ENCODE data around the gene WNT1.

WNT1 gene

GRCh38 chr12:48956279-48957140 is 21.6 kb upstream of the WNT1 start:
- peak; percentile 93 for DNase-seq (ENCODE audit: low read depth, low spot score)
- Histone ChIP-seq H3K9ac (ENCODE audit: insufficient read length) (peak overlapping the region; percentile 88), H3K36me3 (ENCODE audit: insufficient read depth, low read length) (peaks cover 35% of the 10 kb centered on the region), H3K27ac (peak overlapping the region; percentile 64), H3K9me3 (ENCODE audit: low read depth, low read length) (no peaks in the 10 kb centered on the region), H3K4me3 (peak overlapping the region; percentile 95)
- TF ChIP-seq POLR2AphosphoS5 (IDR thresholded peaks at IDR 0.05; ENCODE audit: borderline replicate concordance, low read depth, low read length) (peak; percentile 33; the same call in 1 of the 2 replicates), EZH2 (IDR thresholded peaks at IDR 0.05) (no peak)

GRCh38 chr12:48957141-48958048 is 20.7 kb upstream of the WNT1 start, which contains the start of gene ARF3:
Gene ARF3, minus strand, starts transcription at chr12:48957487. Its CDS starts 16,392 bp downstream, at chr12:48941095.
- H3K27ac ChIP-seq: peak within 1 kb of the TSS; percentile 64

GRCh38 chr12:48958049-48958388 is 20.1 kb upstream of the WNT1 start:
- no peak for DNase-seq (ENCODE audit: low read depth, low spot score)
- H3K36me3 ChIP-seq (ENCODE audit: insufficient read depth, low read length): peaks cover 23% of the 10 kb centered on the region
- no peak for TF ChIP-seq FOXP2 (optimal IDR thresholded peaks at IDR 0.05; ENCODE audit: control extremely low read depth, extremely low read length, insufficient read depth)
- TF ChIP-seq POLR2AphosphoS5 (IDR thresholded peaks at IDR 0.05; ENCODE audit: borderline replicate concordance, low read depth, low read length): no peak
- TF ChIP-seq EZH2 (IDR thresholded peaks at IDR 0.05): no peak
- H3K27ac ChIP-seq: no peak overlapping the region
- H3K9me3 ChIP-seq (ENCODE audit: low read depth, low read length): no peaks in the 10 kb centered on the region
- peak overlapping the region; percentile 21 for H3K9ac ChIP-seq (ENCODE audit: insufficient read length)
- H3K4me3 ChIP-seq: peak overlapping the region; percentile 95

More at GRCh38 chr12:48957141-48958048, 20.7 kb upstream of the WNT1 start, which contains the start of gene ARF3:
- Histone ChIP-seq H3K9ac (ENCODE audit: insufficient read length) (peak within 1 kb of the TSS; percentile 88), H3K9me3 (ENCODE audit: low read depth, low read length) (no peaks in the 10 kb centered on the region), H3K4me3 (peak within 1 kb of the TSS; percentile 95), H3K36me3 (ENCODE audit: insufficient read depth, low read length) (peaks cover 29% of the 10 kb centered on the region)
- peak; percentile 6 for DNase-seq (ENCODE audit: low read depth, low spot score)
- TF ChIP-seq EZH2 (IDR thresholded peaks at IDR 0.05) (no peak), FOXP2 (optimal IDR thresholded peaks at IDR 0.05; ENCODE audit: control extremely low read depth, extremely low read length, insufficient read depth) (no peak), POLR2AphosphoS5 (IDR thresholded peaks at IDR 0.05; ENCODE audit: borderline replicate concordance, low read depth, low read length) (peak; percentile 89)

- DNase-seq (ENCODE audit: low read depth, low spot score): no peak
- Histone ChIP-seq H3K4me3 (no peak overlapping the region), H3K36me3 (ENCODE audit: insufficient read depth, low read length) (peaks cover under 1% of the 10 kb centered on the region; the same call in 1 of the 2 replicates), H3K27ac (no peak overlapping the region), H3K9ac (ENCODE audit: insufficient read length) (no peak overlapping the region), H3K9me3 (ENCODE audit: low read depth, low read length) (no peaks in the 10 kb centered on the region)
- no peak for TF ChIP-seq POLR2AphosphoS5 (IDR thresholded peaks at IDR 0.05; ENCODE audit: borderline replicate concordance, low read depth, low read length)
- TF ChIP-seq FOXP2 (optimal IDR thresholded peaks at IDR 0.05; ENCODE audit: control extremely low read depth, extremely low read length, insufficient read depth): no peak
- TF ChIP-seq EZH2 (IDR thresholded peaks at IDR 0.05): no peak
Measured at GRCh38 chr12:48960834-48961233, 17.3 kb upstream of the WNT1 start.

GRCh38 chr12:48961331-48961730 is 16.8 kb upstream of the WNT1 start:
- no peak for TF ChIP-seq FOXP2 (optimal IDR thresholded peaks at IDR 0.05; ENCODE audit: control extremely low read depth, extremely low read length, insufficient read depth)
- TF ChIP-seq EZH2 (IDR thresholded peaks at IDR 0.05): no peak
- TF ChIP-seq POLR2AphosphoS5 (IDR thresholded peaks at IDR 0.05; ENCODE audit: borderline replicate concordance, low read depth, low read length): no peak
- Histone ChIP-seq H3K9me3 (ENCODE audit: low read depth, low read length) (no peaks in the 10 kb centered on the region), H3K27ac (no peak overlapping the region), H3K4me3 (no peak overlapping the region), H3K36me3 (ENCODE audit: insufficient read depth, low read length) (no peaks in the 10 kb centered on the region), H3K9ac (ENCODE audit: insufficient read length) (no peak overlapping the region)
- no peak for DNase-seq (ENCODE audit: low read depth, low spot score)

- Histone ChIP-seq H3K9ac (ENCODE audit: insufficient read length) (no peak overlapping the region), H3K4me3 (no peak overlapping the region), H3K9me3 (ENCODE audit: low read depth, low read length) (no peaks in the 10 kb centered on the region), H3K27ac (no peak overlapping the region), H3K36me3 (ENCODE audit: insufficient read depth, low read length) (no peaks in the 10 kb centered on the region)
- no peak for DNase-seq (ENCODE audit: low read depth, low spot score)
- TF ChIP-seq FOXP2 (optimal IDR thresholded peaks at IDR 0.05; ENCODE audit: control extremely low read depth, extremely low read length, insufficient read depth): no peak
- no peak for TF ChIP-seq POLR2AphosphoS5 (IDR thresholded peaks at IDR 0.05; ENCODE audit: borderline replicate concordance, low read depth, low read length)
- no peak for TF ChIP-seq EZH2 (IDR thresholded peaks at IDR 0.05)
Measured at GRCh38 chr12:48961801-48962200, 16.3 kb upstream of the WNT1 start.

- no peaks in the 10 kb centered on the region for H3K9me3 ChIP-seq (ENCODE audit: low read depth, low read length)
- H3K4me3 ChIP-seq: no peak overlapping the region
- TF ChIP-seq EZH2 (IDR thresholded peaks at IDR 0.05) (no peak), POLR2AphosphoS5 (IDR thresholded peaks at IDR 0.05; ENCODE audit: borderline replicate concordance, low read depth, low read length) (no peak), FOXP2 (optimal IDR thresholded peaks at IDR 0.05; ENCODE audit: control extremely low read depth, extremely low read length, insufficient read depth) (no peak)
- no peak overlapping the region for H3K9ac ChIP-seq (ENCODE audit: insufficient read length)
- H3K27ac ChIP-seq: no peak overlapping the region
- DNase-seq (ENCODE audit: low read depth, low spot score): no peak
- no peaks in the 10 kb centered on the region for H3K36me3 ChIP-seq (ENCODE audit: insufficient read depth, low read length)
Measured at GRCh38 chr12:48965298-48965838, 12.8 kb upstream of the WNT1 start.
